ENCODE results near the gene ACOT7. TPM values are rescaled to one million over a fixed set of nuclear protein-coding genes. Genes with fewer than 3 reads are reported as not detected.

The ACOT7 gene
- total RNA-seq, 1 donor from 2014 or later, result 38.8 TPM

GRCh38 chr1:6299557-6300165 lies 93.9 kb downstream of the ACOT7 start:
- Histone ChIP-seq H3K36me3 (no peaks in the 10 kb centered on the region), H3K9me3 (no peaks in the 10 kb centered on the region), H3K4me1 (no peaks in the 10 kb centered on the region), H3K27ac (no peak overlapping the region), H3K4me3 (no peak overlapping the region), H3K27me3 (no peaks in the 10 kb centered on the region)
- TF ChIP-seq, protein P1, sequence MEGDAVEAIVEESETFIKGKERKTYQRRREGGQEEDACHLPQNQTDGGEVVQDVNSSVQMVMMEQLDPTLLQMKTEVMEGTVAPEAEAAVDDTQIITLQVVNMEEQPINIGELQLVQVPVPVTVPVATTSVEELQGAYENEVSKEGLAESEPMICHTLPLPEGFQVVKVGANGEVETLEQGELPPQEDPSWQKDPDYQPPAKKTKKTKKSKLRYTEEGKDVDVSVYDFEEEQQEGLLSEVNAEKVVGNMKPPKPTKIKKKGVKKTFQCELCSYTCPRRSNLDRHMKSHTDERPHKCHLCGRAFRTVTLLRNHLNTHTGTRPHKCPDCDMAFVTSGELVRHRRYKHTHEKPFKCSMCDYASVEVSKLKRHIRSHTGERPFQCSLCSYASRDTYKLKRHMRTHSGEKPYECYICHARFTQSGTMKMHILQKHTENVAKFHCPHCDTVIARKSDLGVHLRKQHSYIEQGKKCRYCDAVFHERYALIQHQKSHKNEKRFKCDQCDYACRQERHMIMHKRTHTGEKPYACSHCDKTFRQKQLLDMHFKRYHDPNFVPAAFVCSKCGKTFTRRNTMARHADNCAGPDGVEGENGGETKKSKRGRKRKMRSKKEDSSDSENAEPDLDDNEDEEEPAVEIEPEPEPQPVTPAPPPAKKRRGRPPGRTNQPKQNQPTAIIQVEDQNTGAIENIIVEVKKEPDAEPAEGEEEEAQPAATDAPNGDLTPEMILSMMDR (IDR thresholded peaks at IDR 0.05), result no peak
- TF ChIP-seq POLR2AphosphoS5 (IDR thresholded peaks at IDR 0.05; ENCODE audit: insufficient read depth in 1 of 2, low read depth in 1 of 2), result no peak
- TF ChIP-seq POLR2A (IDR thresholded peaks at IDR 0.05), result no peak
- intact Hi-C loops (cut with DNase I), result no loop called here
- no peak for DNase-seq (ENCODE audit: extremely low spot score in 2 of 2)

DNA sequence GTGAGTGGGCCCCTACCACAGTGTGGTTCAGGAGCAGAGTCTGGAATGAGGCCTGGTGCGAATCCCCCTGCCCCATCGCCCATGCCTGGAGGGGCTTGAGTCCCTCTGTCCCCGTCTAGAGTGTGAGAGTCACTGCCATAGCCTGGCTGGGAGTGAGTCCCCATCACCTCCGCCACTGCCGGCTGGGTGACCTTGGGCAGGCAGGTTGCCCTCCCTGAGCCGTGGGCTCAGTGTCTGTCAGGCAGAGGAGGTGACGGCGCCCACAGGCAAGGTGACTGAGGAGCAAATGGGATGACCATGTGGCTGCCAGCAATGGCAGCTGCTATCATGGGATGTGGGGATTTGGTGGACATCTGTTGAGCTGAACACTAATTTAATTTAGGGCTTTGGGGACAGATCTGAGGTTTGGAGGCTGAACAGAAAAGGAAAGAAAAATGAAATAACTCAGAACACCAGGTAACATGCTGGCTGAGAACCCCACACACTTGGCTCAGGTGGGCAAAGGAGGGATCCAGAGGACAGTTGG lies 94.6 kb downstream of the ACOT7 start:
- intact Hi-C loops (cut with DNase I), result no loop called here
- no peaks in the 10 kb centered on the region for H3K9me3 ChIP-seq
- DNase-seq (ENCODE audit: extremely low spot score in 2 of 2), result no peak
- no peaks in the 10 kb centered on the region for H3K4me1 ChIP-seq
- no peak overlapping the region for H3K4me3 ChIP-seq
- no peak for TF ChIP-seq POLR2AphosphoS5 (IDR thresholded peaks at IDR 0.05; ENCODE audit: insufficient read depth in 1 of 2, low read depth in 1 of 2)
- TF ChIP-seq POLR2A (IDR thresholded peaks at IDR 0.05), result no peak
- TF ChIP-seq, protein P1 (IDR thresholded peaks at IDR 0.05), result no peak
- no peaks in the 10 kb centered on the region for H3K27me3 ChIP-seq
- H3K36me3 ChIP-seq, result no peaks in the 10 kb centered on the region
- H3K27ac ChIP-seq, result no peak overlapping the region

GRCh38 chr1:6298530-6298929 lies 95.0 kb downstream of the ACOT7 start:
- Histone ChIP-seq H3K9me3 (no peaks in the 10 kb centered on the region), H3K4me3 (no peak overlapping the region), H3K27ac (no peak overlapping the region), H3K27me3 (no peaks in the 10 kb centered on the region), H3K36me3 (no peaks in the 10 kb centered on the region), H3K4me1 (no peaks in the 10 kb centered on the region)
- intact Hi-C loops (cut with DNase I), result no loop called here
- no peak for DNase-seq (ENCODE audit: extremely low spot score in 2 of 2)
- TF ChIP-seq, protein P1 (IDR thresholded peaks at IDR 0.05), result no peak
- TF ChIP-seq POLR2AphosphoS5 (IDR thresholded peaks at IDR 0.05; ENCODE audit: insufficient read depth in 1 of 2, low read depth in 1 of 2), result no peak
- TF ChIP-seq POLR2A (IDR thresholded peaks at IDR 0.05), result no peak

- no peaks in the 10 kb centered on the region for H3K27me3 ChIP-seq
- no peak overlapping the region for H3K27ac ChIP-seq
- H3K4me1 ChIP-seq, result no peaks in the 10 kb centered on the region
- no peaks in the 10 kb centered on the region for H3K36me3 ChIP-seq
- no peak overlapping the region for H3K4me3 ChIP-seq
- TF ChIP-seq, protein P1 (IDR thresholded peaks at IDR 0.05), result no peak
- TF ChIP-seq POLR2AphosphoS5 (IDR thresholded peaks at IDR 0.05; ENCODE audit: insufficient read depth in 1 of 2, low read depth in 1 of 2) (no peak), POLR2A (IDR thresholded peaks at IDR 0.05) (no peak)
- H3K9me3 ChIP-seq, result no peaks in the 10 kb centered on the region
- intact Hi-C loops (cut with DNase I), result no loop called here
- DNase-seq (ENCODE audit: extremely low spot score in 2 of 2), result no peak
These were observed 97.7 kb downstream of the ACOT7 start for GRCh38 chr1:6295910-6296309.

DNA sequence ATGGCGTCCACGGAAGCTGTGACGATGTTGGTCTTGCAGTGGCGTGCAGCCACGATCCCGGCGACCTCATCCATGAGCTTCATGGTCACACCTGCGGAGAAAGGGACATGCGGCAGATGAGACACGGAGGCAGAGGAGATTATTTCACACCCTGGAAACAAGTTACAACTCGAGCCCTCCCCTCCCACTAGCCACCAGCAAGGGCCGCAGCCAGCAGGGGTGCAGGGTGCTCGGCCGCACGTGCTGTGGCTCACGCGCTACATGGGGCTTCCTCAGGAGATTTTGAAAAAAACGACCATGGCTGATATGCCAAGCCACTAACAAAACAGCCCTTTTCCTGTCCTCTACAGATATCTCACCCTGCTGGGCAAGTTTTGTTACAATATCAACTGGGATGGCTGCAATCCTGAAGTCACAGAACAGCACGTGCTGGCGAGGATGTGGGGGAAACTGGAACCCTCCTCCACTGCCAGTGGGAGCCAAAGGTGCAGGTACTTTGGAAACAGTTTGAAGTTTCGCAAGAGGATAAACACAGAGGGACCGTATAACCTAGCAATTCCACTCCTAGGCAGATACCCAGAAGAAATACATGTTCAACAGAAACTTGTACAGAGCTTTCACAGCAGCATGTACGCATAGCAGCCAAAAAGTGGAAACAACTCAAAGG lies 98.5 kb downstream of the ACOT7 start:
- Histone ChIP-seq H3K4me1 (no peaks in the 10 kb centered on the region), H3K9me3 (no peaks in the 10 kb centered on the region), H3K36me3 (no peaks in the 10 kb centered on the region), H3K27me3 (no peaks in the 10 kb centered on the region), H3K4me3 (no peak overlapping the region), H3K27ac (no peak overlapping the region)
- no peak for DNase-seq (ENCODE audit: extremely low spot score in 2 of 2)
- intact Hi-C loops (cut with DNase I), result no loop called here
- no peak for TF ChIP-seq POLR2A (IDR thresholded peaks at IDR 0.05)
- TF ChIP-seq, protein P1 (IDR thresholded peaks at IDR 0.05), result no peak
- TF ChIP-seq POLR2AphosphoS5 (IDR thresholded peaks at IDR 0.05; ENCODE audit: insufficient read depth in 1 of 2, low read depth in 1 of 2), result no peak
